Activated T-cell treated with anti-CD3 and anti-CD28 coated beads for 1 hour (primary cell): ENCODE results near the gene CDH2.

Experiments used
- DNase-seq: peaks from one replicate; pipeline ENCODE4 v3.0.0-alpha.2; 2020; ENCODE audit warnings: low read depth

The CDH2 gene

DNA sequence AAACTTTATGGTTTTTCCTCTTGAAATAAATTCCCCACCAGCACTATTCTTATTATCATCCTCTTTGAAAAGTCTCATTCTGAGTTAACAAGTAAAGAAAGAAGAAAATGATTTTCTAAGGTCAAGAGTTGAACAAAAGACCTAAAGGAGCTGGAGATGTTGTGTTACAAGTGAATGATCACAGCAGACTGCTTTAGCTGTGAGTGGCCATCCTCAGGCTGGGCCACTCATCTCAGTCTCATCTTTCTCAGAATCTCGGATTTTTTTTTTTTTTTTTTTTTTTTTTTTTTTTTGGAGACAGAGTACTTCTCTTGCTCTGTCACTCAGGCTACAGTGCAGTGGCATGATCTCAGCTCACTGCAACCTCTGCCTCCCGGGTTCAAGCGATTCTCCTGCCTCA lies 133.3 kb downstream of the CDH2 start:
- DNase-seq = no peak

DNA sequence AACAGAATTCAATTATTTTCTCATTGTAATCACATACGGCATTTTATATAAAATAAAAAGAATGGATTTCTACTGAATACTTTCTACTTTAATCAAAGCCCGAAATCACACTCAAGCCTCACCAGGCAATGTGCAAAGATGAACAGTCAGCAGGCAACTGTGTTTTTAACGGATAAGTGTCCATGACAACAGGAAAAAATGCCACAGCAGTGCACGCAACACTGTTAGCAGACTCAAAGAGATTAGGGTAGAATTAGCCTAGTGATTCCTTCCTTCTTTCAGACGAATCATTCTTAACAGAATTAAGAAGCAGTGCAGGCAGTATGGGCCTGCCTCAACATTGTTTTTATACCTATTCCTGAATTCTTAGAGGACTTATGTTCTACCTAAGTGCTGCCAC lies 135.6 kb downstream of the CDH2 start:
- no peak for DNase-seq

- no peak for DNase-seq
These were observed 136.2 kb downstream of the CDH2 start for GRCh38 chr18:28040716-28041115.

GRCh38 chr18:28040211-28040610 lies 136.7 kb downstream of the CDH2 start:
- DNase-seq = no peak

- no peak for DNase-seq
These were observed 137.2 kb downstream of the CDH2 start for GRCh38 chr18:28039691-28040090.

DNA sequence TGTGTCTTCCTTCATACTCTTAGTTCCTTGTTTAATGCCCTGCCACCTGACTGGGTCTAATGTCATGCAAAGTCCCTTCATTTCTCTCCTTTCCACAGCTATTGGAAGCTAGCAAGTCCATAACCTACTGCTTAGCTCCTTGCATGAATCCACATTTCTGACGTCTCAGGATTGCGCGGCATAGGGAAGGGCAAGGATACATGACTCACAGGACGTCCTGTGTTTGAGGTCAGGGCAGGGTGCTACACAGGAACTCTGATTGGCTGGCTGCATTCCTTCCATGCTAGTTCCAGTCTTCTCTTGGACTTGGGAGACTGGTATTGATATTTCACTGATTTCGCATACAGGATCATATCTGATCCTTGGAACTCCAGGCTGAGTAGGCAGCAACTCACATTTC lies 137.9 kb downstream of the CDH2 start:
- no peak for DNase-seq

GRCh38 chr18:28036488-28036887 lies 140.4 kb downstream of the CDH2 start:
- DNase-seq = no peak

DNA sequence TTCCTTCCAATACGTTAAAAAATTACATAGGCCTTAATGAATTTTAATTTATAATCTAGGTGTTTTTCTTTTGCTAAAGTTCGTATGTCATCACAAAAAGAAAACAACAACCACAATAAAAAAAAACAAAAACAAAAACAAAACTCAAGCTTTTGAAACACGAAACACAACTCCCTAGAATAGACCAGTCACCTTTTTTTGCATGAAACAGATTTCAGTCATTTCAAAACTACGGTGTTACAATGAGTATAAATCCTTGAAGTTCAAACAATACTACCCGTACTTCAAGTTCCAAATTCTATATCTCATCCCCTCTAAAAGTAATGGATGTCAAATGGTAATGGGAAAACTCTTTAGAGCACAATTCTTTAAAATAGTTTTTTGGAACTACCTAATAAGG lies 142.4 kb downstream of the CDH2 start:
- DNase-seq = no peak

- no peak for DNase-seq
These were observed 144.8 kb downstream of the CDH2 start for GRCh38 chr18:28032177-28032576.

DNA sequence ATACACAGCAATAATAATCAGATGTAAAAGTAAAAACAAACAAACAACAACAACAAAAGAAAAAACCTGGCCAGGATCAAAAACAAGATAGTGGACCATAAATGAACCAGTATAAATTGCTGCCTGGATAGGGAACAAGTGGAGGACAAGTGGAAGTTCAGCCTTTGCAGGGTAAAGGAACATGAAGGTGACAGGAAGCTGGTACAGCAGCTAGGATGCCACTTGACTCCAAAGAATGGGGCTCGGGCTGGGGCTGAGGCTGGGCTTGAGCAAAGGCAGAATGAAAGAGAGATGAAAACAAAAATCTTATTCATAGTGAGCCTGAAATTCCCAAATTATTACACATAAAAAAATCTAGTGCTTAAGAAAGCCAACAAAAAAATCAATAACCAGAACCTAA lies 146.5 kb downstream of the CDH2 start:
- no peak for DNase-seq

- no peak for DNase-seq
These were observed 149.2 kb downstream of the CDH2 start for GRCh38 chr18:28027755-28028154.

DNA sequence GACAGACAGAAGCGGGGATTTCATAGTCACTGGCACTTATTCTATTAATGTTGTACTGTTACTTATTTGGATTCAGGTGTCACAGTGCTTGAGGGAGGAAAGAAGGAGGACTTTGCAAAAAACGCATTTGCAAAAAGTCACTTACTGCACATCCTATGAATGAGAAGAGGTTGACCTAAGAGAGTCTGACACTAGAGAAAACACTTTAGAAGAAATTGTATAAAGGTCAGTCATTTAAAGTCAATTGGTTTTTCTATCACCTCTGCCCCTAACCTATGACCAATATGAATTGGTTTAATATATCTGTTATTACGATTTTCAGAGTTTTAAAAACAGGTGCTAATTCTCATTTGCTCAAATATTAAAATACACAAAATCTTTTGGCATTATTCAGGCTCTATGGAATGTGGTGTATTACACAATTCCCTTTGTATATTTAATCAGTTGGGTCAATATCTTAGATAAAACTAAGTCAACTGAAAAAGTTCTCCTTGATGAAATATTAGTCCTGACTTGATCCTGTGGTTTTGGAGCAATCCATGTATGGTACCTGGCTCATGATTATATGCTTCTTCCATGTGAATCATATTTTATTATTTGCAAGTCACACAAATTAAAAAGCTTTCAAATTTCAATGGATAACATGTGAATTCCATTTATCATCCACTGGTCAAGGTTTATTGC lies 157.4 kb downstream of the CDH2 start:
- DNase-seq = no peak

GRCh38 chr18:28018351-28018750 lies 158.6 kb downstream of the CDH2 start:
- DNase-seq = no peak

DNA sequence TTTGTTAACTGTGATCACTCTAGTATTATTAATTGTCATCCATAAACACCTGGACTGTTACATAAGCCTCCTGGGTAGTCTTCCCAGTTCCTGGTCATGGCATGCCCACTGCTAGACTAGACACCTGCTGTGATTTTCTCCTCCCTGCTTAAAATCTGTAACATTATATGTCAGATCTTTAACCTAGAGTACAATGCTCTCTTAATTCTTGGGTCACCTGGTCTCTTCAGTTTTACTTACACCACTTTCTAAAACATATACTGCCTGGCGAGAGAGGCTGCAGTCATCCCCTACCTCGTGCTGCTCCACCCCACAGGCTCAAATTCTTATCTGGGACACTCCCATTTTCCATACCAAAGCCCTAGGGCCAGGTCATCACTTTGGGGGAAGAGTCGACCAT lies 161.3 kb downstream of the CDH2 start:
- DNase-seq = no peak

GRCh38 chr18:28013066-28013465 lies 163.9 kb downstream of the CDH2 start:
- no peak for DNase-seq

DNA sequence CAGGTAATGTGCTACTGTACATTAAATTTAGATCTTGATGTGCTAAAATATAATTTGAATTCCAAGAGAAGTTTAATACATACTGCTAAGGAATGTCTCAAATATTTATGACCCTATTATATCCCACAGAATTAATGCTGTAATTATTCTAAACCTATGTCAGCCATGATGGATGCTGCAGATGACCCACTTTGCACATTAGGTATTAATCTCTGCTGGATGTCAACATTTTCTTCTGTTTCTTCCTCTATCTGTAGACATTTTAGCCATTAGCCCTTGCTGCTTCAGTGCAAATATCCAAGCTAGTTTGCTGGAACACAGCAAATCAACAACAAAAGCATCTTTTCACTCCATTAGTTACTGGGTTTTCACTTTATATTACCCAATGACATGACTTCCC lies 164.6 kb downstream of the CDH2 start:
- DNase-seq = no peak

GRCh38 chr18:28009589-28009988 lies 167.3 kb downstream of the CDH2 start:
- no peak for DNase-seq

- DNase-seq = no peak
These were observed 169.1 kb downstream of the CDH2 start for GRCh38 chr18:28007841-28008240.

GRCh38 chr18:28005164-28005563 lies 171.8 kb downstream of the CDH2 start:
- DNase-seq = no peak

DNA sequence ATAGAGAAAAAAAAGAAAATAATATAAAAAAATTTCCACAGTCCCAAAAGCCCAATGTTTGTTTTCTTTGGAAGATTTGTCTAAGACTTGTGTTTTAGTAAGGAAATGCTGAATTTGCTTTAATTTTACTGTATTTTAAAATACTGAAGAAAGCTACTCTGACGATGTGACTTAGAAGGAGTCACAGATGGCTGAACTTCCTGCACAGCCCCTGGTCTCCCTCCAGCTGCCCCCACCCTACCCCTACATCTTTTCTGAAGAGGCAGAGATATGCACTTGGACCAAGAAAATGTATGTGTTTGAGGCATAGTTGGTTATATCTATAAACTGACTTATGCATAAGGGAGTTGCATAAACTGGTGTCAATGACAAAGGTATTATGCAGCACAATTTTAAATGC lies 172.3 kb downstream of the CDH2 start:
- DNase-seq = no peak

DNA sequence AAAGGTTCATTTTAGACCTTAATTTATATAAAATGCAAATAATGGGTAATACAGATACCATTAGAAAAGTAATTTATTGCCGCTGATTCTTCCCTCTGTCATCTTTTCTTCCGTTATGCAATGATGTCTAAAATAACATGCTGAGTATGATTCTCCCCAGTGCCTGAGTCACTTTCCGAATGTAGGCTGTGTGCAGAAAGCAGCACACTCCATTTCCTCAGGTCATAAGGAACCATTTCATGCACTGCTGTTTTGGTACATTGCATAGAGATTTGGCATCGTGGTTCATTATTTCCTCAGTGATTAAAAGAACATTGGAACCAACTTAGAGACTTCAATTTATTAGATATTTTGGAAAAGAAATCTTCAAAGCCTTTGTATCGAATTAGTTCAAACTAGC lies 173.5 kb downstream of the CDH2 start:
- DNase-seq = no peak

DNA sequence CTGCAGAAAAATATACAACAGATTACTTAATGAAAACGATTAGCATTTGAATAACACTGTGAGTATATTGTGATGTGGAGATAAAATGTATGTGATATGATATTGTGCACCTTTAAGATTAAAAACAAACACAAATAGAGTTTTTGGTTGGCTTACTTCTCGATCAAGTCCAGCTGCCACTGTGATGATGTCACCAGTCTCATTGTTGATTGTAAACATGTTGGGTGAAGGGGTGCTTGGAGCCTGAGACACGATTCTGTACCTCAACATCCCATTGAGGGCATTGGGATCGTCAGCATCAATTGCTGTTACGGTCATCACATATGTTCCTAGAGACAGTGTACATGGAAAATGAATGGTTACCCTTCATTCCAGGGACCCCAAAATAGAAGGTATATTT lies 174.1 kb downstream of the CDH2 start:
- DNase-seq = no peak

DNA sequence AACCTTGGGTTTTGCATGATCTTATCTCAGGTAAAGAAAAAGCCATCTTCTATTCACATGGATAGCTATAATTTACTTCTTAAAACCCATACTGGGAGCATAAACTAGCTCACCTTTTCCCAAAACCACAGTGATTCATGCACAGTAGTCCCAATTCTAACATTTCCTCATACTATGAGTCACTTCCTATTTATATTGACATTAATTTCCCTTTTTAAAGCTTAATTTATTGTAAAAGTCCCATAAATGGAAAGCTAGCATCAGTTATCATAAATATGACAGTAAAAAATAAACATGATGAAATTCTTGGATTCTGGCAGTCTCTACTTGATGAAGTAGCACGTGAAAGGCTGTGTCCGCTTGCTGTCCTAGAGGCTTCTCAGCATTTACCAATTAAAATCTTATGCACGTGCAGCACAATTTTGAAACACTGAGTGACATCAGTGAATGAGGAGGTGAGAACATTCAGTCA lies 180.1 kb downstream of the CDH2 start:
- DNase-seq = no peak

GRCh38 chr18:27995770-27996502 lies 181.0 kb downstream of the CDH2 start:
- DNase-seq = no peak
